ENCODE data around the gene SH3RF3.

DNA sequence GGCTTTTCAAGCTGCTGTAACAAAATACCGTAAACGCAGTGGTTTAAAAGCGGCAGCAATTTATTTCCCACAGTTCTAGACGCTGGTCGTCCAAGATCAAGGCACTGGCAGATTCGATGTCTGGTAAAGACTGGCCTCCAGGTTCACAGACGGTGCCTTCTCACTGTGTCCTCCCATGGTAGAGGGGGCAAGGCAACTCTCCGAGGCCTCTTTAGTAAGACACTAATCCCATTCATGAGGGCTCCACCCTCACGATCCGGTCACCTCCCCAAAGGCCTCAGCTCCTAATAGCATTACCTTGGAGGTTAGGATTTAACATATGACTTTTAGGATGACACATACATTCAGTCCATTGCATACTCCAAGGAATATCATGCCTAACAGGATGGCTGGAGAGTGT is 117.2 kb downstream of the SH3RF3 start:
- no peak for TF ChIP-seq POLR2AphosphoS5 (IDR thresholded peaks at IDR 0.05; ENCODE audit: low read depth, low read length)
- TF ChIP-seq POLR2A (IDR thresholded peaks at IDR 0.05; ENCODE audit: low read depth, low read length): no peak
- TF ChIP-seq TAF1 (IDR thresholded peaks at IDR 0.05; ENCODE audit: low read depth, low read length): no peak
- no peak for TF ChIP-seq SPI1 (IDR thresholded peaks at IDR 0.05; ENCODE audit: low read depth, low read length)
- TF ChIP-seq POU2F2 (IDR thresholded peaks at IDR 0.05; ENCODE audit: low read depth, low read length): no peak
